GM19452 (cell line): ENCODE results near the gene DSE.
A peak's percentile ranks its signal among the peaks of the same experiment; 100 is the strongest.

ENCODE experiments used
- ATAC-seq: cut with Tn5 transposase; IDR thresholded peaks from one replicate; pipeline ENCODE4 v1.9.1; 2021; ENCODE audit not compliant: unreplicated experiment

The DSE gene

GRCh38 chr6:116359835-116360234 lies 10.9 kb upstream of the DSE start:
- no peak for ATAC-seq

DNA sequence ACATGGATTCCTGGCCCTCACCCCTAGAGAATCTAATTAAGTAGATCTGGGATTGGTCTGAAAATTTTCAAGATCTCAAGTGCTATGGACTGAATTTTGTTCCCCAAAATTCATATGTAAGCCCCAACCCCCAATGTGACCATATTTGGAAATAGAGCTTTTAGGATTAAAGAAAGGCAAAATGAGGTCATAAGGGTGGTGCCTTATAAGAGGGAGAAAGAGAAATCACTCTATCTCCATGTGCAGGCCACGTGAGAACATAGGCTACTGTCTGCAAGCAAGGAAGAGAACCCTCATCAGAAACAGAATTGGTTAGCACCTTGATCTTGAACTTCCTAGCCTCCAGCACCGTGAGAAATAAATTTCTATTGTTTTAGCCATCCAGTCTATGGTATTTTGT lies 8.5 kb upstream of the DSE start:
- no peak for ATAC-seq

DNA sequence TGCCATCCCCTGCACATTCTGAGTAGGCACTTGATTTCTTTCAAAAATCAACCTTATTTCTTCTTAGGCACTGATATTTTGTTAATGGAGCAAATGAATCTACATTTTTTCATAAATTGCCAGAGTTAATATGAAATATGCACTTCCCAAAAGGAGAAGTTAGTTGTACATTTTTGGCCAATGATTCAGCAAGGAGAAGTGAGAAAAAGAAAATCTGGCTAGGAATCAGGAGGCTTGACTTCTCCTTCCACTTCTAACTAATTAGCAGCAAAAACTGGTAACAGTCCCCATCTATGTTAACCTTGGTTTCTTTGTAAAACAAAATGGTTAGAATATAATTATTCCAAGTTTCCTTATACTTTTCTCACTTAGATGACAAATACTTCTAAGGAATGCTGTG lies 7.0 kb upstream of the DSE start:
- ATAC-seq = no peak

GRCh38 chr6:116364321-116364720 lies 6.4 kb upstream of the DSE start:
- ATAC-seq = no peak

DNA sequence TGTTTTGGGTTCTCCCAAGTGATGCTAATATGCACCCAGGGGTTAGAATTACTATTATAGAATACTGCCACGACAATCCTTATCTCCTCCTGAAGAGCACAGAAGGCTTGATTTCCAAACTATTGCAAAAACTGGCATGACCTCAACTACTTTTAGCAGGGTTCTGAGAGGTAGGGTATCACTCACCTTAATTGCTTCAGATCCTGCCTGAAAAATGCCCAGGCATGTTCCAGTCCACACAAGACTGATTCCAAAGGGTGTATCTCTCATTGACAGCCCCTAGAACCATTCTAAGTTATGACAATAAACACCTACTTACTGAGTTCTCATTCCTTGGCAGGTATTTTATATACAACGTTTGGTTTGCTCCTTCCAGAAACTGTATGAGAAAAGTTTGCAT lies 5.0 kb upstream of the DSE start:
- no peak for ATAC-seq

GRCh38 chr6:116366740-116367275 lies 3.9 kb upstream of the DSE start:
- ATAC-seq = no peak

DNA sequence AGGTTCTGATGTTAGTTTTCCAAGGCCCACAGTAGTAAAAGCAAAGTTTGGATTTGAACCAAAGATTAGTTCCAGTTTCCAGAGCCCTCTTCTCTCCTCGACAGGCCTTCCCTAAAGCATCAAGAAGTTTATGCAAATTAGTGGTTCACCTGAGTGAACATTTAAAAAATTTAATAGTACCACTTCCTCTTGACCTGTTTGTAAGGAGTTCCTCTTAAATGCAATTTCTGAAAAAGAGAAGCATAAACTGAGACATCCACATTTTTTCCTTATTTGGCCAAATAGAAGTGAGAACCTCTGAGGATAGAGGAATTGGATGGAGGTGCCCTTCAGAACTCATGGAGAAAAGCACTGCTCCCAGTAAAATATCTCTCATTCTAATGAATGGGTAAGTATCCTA lies 1.2 kb upstream of the DSE start:
- ATAC-seq = peak; percentile 48

GRCh38 chr6:116369964-116370759 lies 585 bp upstream of the DSE start:
- ATAC-seq = peak; percentile 5

DNA sequence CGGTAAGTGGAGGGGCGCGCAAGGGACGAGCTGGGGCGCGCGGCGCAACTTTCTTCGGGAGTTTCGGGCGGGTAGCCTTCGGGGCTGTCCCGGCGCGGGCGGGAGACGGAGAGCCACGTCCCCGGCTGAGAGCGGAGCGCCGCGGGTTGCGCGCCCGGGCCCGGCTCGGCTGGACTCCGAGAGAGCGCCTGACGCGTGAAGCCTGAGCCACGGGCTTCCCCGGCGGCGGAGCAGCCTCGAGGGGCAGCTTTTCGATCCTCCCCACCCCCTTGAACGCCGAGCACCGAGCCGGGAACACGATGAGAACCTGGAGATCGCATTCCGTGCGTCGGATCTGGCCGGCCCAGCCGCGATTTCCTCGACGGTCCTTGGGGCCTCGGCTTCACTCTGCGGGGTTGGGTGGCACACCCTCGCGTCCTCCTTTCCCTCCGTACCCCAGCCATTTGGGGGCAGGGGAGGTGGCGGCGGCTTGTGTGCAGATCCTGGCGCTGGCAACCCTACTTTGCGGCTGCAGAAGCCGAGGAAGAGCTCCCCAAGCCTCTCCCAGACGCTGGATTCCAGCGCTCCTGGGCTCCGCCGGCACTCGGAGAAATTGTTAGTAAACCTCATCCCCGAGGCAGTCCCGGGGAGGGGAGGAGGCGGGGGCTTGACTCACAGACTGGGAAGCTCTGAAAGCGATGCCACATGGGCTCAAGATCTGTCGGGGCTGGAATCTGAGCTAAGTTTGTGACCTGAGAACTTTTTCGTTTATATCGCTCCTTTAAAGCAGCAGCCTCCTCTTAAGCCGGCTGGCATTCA lies 572 bp downstream of the DSE start:
- ATAC-seq = peak; percentile 44

DNA sequence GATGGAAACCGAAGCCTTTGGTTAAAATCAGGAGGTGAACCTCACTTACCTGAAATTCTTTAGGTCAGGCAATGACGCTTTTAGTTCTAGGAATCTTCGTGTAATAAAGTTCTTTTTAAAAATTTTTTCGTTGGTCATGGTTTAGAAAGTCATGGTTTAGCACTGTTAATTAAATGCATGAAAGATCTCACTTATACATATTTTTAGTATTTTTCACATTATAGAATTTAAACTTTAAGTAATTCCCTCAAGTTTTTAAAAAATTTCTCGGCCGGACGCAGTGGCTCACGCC lies 1.1 kb downstream of the DSE start:
- no peak for ATAC-seq

GRCh38 chr6:116373300-116373699 lies 2.6 kb downstream of the DSE start:
- no peak for ATAC-seq

GRCh38 chr6:116373940-116374339 lies 3.2 kb downstream of the DSE start:
- ATAC-seq = no peak

DNA sequence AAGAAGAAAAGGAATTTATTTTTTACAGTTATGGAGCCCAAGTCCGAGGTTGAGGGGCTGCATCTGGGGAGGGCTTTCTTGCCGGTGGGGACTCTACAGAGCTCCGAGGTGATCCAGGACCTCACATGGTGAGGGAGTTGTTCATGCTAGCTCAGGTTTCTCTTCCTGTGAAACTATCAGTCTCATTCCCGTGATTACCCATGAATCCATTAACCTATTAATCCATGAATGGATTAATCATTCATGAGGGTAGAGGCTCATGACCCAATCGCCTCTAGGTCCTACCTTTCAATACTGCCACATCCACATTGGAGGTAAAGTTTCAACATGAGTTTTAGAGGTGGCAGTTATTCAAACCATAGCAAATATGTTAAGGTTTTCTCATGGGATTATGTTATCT lies 3.8 kb downstream of the DSE start:
- ATAC-seq = no peak

- no peak for ATAC-seq
Measured at GRCh38 chr6:116375262-116375661, 4.5 kb downstream of the DSE start.

DNA sequence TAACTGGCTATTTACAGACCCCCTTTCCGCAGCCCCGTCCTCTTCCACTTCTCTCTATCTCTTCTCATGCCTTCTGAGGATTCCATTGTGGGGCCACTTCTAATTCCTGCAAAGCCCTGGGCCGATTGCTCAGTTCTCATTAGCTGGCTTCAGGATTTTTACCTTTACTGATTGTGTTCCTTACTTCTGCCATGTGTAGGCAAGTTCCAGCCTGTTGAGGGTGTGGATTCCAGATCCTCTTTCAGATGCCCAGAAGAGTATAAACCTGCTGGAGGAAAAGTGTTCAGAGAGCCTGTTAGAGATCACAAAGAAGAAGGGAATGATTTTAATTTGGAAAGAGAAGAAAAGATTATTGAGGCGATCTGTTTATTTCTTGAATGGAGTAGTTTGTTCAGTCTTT lies 5.4 kb downstream of the DSE start:
- no peak for ATAC-seq

- no peak for ATAC-seq
Measured at GRCh38 chr6:116379764-116380163, 9.0 kb downstream of the DSE start.

DNA sequence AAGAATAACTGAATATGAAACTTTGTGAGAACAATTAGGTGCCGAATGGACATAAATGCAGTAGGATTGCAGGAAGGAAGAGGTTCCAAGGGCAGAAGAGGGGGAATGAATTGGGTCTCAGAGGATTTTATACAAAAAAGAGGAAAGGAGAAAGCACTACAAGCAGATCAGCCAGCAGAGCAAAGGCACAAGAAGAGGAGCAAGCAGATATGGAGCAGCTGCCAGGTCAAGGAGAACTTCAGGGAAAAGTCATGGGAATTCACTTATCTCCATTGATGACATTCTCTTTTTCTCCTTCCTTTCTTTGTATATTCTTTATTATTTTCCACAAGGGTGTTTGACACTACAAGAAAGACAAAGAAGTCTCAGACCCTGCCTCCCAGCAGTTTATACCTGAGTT lies 9.6 kb downstream of the DSE start:
- ATAC-seq = no peak

GRCh38 chr6:116381000-116381399 lies 10.3 kb downstream of the DSE start:
- no peak for ATAC-seq

GRCh38 chr6:116382587-116382986 lies 11.8 kb downstream of the DSE start:
- ATAC-seq = no peak

DNA sequence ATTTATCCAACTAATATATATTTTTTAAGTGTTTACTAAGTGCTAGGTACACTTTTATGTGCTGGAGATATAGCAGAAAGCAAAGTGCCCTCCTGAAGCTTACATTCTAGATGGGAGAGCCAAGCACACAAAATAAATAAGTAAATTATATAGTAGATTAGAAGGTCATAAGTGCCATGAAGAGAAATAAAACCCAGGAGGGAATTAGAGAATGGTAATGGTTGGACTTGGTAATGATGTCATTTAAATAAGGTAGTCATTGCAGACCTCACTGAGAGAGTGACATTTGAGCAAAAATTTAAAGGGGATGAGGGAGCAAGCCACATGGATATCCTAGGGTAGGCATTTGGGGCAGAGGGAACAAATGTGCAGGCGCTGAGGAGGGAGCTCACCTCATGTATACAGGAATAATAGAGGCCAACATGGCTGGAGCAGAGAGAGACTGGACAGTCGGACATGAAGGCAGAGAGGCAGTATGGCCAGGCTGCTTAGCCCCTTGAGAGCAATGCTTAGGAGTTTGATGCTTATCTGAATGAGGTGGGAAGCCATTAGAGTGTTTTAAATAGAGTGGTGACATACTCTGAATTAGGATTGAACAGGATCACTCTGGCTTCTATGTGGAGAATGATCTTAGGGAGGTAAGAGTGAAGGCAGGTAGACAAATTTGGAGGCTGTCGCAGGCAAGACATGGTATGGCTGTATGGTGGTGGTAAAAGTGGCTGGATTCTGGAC lies 14.1 kb downstream of the DSE start:
- ATAC-seq = no peak

GRCh38 chr6:116385459-116385802 lies 14.7 kb downstream of the DSE start:
- ATAC-seq = no peak

DNA sequence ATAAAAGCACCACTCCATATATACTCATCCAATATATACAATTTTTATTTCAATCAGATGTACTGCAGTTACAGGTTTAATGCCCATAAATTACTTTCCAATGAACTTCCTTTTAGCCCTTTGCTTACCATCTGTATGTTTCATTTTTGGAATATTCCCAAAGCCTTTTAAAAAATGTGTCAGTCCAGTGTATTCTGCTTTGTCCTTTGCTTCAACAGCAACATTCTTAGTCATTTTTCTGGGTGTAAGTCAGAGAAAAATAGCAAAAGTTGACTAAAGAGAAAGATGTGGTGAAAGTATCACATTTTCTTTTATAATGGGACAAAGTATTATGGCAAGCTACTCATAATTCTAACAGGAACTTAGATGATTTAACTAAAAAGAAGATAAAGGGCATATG lies 15.2 kb downstream of the DSE start:
- no peak for ATAC-seq
